GM18505 (cell line): ENCODE measurements around the gene PRPF38A.

Experiments used
- ATAC-seq: cut with Tn5 transposase; IDR thresholded peaks from one replicate; pipeline ENCODE4 v1.9.1; 2021; ENCODE audit not compliant: unreplicated experiment
- POLR2A ChIP-seq: IDR thresholded peaks from 4 replicates; pipeline ENCODE4 v1.6.1; 2011; ENCODE audit warnings: borderline replicate concordance; ENCODE audit not compliant: insufficient read depth, insufficient read length; ENCODE audit errors: extremely low read depth

The PRPF38A gene, protein sequence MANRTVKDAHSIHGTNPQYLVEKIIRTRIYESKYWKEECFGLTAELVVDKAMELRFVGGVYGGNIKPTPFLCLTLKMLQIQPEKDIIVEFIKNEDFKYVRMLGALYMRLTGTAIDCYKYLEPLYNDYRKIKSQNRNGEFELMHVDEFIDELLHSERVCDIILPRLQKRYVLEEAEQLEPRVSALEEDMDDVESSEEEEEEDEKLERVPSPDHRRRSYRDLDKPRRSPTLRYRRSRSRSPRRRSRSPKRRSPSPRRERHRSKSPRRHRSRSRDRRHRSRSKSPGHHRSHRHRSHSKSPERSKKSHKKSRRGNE

DNA sequence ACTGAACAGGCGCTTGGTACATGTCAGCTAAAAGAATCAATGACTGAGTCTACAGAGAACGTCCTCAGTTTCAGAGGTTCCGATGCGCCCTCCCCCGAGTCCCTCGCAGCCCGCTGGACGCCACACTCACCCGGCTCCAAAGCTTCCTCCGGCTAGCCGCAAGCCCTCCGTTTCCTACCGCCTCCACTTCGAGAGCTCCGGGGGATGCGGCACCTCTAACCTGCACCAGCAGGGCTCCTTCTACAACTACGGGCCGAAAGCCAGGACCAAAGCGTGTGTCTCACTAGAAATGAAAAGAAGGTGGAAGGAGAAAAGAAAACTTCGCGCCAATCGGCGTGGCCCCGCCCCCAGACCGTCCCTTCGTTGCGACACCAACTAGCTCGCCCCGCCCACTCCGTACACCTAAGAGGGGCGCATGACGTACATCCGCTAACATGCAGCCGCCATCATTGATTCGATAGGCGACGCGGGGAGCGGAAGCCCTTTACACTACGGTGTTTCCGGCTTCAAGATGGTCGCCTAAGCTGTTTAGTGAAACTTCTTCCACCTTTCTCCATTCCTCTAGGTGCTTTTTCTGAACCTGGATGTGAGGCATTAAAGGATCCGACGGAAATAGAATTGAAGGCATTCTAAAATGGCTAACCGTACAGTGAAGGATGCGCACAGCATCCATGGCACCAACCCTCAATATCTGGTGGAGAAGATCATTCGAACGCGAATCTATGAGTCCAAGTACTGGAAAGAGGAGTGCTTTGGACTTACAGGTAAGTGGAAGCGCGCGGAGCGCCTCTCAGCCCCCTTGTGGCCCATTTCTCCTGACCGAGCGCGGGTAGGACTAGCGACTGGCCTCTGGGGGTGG, at the start of gene PRPF38A, which contains the start of gene ORC1:
Gene PRPF38A (plus strand): TSS at position 487 of the 859 bp plus-strand sequence. CDS start 148 bp downstream, at position 635.
Gene ORC1 (minus strand): TSS at position 308 of the 859 bp plus-strand sequence. CDS start 2,200 bp downstream, outside the sequence.
- ATAC-seq, result peak; percentile 91
- TF ChIP-seq POLR2A, result peak; percentile 86

DNA sequence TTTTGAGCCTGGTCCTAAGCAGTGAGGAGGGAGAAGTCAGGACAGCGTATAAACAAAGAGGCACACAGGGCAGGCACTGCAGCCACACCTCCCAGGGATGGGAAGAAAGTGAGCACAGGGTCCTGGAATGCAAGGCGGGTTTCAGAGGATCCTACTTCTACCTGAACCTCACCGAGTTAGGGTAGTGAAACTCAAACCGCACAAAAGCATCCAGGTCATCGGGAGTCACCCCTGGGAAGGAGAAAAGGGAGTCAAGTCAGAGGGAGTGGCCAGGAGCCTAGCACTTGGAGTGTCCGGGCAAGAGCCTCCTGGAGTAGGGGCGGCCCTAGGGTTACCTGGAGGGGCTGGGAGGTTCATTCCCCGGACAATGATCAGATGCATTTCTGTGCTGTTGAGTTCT, 49.0 kb upstream of the PRPF38A start:
- no peak for TF ChIP-seq POLR2A
- ATAC-seq, result no peak

- no peak for TF ChIP-seq POLR2A
- no peak for ATAC-seq
Measured at GRCh38 chr1:52355847-52356505, 48.4 kb upstream of the PRPF38A start.

GRCh38 chr1:52356818-52357355, 47.5 kb upstream of the PRPF38A start:
- ATAC-seq, result no peak
- no peak for TF ChIP-seq POLR2A

GRCh38 chr1:52357397-52357796, 47.0 kb upstream of the PRPF38A start:
- ATAC-seq, result no peak
- no peak for TF ChIP-seq POLR2A

- ATAC-seq, result no peak
- no peak for TF ChIP-seq POLR2A
Measured at GRCh38 chr1:52358851-52359497, 45.4 kb upstream of the PRPF38A start.

DNA sequence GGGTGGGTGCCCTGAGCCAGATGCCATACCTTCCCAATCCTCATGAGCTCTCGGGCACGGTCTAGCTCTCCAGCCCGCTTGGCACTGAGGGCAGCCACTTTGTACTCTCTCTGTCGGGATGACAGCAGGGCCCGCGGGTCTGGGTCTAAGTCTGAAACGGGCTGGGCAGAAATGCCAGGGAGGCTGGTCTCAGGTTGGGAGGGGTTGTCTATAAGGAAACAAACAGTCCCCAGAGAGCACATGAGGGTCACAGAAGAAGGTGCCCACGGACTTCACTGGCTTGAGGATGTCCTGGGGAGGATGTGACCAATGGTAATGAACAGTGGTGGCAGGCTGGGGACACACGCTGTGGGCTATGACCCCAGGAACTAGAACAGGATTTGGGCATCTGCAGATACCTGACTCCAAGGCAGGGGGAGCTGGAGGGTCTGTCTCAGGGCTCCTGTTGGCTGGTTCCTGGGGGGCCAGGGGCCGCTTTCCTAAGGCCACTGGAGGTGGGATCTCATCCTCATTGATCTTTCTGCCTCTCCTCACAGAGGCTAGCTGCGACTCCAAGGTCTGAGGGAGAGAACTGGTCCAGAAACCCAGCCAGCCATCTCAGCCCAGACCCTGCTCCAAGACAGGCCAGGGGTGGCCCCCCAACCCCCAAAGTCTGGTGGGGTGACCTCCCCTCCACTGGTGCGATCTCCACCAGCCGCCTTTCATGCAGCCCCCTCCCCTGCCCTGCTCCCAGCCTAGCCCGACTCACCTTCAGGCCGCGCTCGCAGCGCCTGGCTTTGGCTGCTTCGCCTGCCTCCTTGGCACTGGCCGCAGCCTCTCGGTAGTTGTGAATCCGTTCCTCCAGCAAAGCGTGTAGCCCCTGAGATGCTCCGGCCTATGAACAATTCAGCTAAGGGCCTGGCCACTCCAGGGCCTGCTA, 44.5 kb upstream of the PRPF38A start:
- no peak for TF ChIP-seq POLR2A

DNA sequence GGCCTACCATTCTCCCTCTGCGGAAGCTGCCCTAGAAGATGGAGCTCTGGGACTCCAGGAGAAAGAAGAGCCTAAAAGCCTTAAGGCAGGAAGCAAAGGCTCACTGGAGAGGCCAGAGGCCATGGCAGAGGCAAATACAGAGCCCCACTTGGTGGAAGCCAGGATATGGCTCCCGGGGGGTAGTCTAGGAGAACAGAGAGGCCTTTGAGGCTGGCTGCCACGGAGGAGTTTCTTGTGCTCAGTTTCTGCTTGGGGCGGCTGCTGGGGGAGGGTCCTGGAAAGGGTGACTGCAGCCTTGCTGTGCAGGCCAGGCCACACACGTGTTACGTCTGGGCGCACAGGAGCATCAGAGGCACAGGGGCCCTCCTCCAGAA, 43.8 kb upstream of the PRPF38A start:
- TF ChIP-seq POLR2A, result no peak
- ATAC-seq, result no peak

More for the DNA sequence above, 44.5 kb upstream of the PRPF38A start:
- ATAC-seq, result no peak

- no peak for TF ChIP-seq POLR2A
- no peak for ATAC-seq
Measured at GRCh38 chr1:52364235-52364839, 40.1 kb upstream of the PRPF38A start.

DNA sequence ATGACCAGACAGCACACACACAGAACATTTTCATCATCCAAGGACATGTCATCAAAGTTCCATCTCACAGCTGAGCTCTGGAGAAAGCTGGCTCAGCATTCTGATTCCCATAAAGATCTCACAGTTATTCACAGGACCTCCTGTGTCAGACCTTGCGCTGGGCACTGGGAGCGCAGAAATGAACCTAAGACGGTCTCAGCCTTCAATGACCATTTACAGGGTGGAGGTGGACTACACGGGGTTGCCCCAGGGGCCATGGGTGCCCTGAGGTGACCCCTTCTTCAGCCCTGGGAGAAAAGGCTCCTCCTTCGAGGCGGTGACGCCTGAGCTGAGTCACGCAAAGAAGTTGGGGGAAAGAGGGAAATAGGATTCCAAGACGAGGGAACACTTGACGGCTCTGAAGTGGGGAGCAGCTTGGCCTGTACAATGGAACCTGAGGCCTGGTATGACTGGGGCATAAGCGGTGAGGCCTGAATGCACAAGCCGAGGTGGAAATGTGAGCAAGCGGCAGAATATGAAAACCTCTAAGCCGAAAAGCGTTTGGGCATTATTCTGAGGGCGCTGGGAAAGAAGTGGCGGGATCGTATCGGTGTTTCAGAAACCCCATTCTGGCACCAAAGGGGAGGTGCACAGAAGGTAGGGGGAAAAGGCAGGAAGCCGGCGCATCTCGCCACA, 39.2 kb upstream of the PRPF38A start:
- ATAC-seq, result no peak
- no peak for TF ChIP-seq POLR2A
